ENCODE measurements around the gene GFPT1. TPM values are rescaled to one million over a fixed set of nuclear protein-coding genes. Genes with fewer than 3 reads are reported as not detected.

The GFPT1 gene
- total RNA-seq, 2 donors from 2014 or later: 40.0 to 65.1 TPM

DNA sequence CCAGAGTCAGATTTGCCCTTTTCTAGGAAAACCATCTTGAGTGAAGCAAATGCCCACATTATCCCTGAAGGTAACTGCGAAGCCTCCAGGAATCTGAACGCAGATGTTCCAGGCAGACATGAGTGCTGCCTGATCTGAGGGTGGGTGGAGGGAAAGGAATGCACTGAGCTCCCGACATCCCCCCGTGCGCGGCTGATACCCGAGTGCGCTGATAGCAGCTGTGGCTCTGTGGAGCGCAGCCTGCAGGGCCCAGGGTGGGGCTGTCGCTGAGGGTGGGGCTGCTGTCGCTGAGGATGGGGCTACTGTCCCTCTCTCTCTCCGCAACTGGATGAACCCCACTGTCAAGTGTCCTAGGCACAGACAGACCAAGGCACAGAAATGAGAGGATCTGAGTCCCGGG lies 82.4 kb downstream of the GFPT1 start:
- no peak for ATAC-seq
- intact Hi-C loops (cut with DNase I): loop anchor here (5.0 kb wide), 3 partner anchors 127 to 362 kb away; partner anchors contain the start of gene ANTXR1 (in 1 of the 2)
- no peak for DNase-seq

DNA sequence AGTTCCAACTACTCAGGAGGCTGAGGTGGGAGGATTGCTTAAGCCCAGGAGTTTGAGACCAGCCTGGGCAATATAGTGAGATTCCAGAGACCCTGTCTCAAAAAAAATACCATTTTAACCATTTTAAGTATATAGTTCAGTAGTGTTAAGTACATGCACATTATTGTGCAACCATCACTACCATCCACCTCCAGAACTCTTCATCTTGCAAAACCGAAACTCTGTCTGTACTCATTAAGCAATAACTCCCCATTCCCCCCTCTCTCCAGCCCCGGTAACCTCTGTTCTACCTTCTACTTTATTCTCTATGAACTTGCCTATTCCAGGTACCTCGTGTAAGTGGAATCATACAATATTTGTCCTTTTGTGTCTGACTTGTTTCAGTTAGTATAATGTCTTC lies 86.4 kb downstream of the GFPT1 start:
- ATAC-seq: no peak
- intact Hi-C loops (cut with DNase I): no loop called here
- no peak for DNase-seq

DNA sequence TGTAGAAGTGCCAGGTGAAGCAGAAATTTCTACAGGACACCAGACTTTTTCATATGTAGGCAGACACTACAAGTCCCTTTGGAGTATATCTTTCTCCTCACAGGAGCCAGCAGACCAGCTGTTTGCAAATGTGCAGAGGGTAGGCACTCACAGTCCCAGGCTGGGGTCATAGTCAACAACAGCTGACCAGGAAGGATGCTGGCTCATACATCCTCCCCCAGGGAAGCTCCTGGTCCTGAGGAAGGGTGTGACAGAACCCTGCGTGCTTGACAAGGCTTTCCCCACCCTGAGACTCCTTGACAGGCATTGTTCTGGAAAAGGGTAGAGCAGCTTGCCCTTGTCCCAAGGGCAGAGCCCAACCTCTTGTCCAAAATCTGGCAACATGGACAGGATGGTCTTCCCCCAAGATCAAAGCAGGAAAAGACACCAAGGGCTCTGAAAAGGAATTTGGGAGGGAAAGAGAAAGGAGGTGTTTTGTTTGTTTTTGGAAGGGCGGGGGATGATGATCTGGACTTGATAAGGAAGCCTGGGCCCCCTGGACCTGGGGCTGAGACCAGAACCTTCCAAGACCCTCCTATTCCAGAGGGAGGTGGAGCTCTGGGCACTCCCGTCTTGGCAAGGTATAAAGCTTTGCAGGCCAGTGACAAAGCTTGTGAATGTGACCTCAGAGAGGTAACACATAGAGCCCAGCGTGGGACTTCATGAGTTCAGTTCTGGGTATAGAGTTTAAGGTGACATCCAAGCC lies 87.1 kb downstream of the GFPT1 start:
- DNase-seq: no peak
- peak in 1 of 2 donors; percentile 54 for ATAC-seq
- intact Hi-C loops (cut with DNase I): no loop called here

DNA sequence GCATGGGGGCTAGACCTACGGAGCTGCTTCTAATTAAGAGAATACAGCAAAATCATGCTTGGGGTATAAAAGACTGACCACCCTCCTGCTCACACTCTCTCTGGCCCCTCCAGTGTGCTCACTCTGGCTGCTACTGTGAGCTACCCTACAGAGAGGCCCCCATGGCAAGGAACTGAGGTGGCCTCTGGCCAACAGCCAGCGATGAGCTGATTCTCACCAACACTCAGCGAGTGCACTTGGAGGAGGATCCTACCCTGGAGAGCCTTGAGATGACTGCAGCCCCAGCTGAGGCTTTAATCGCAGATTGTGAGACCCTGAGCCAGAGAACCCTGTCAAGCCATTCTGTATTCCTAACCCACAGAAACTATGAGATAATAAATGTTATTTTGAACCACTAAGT lies 88.2 kb downstream of the GFPT1 start:
- intact Hi-C loops (cut with DNase I): no loop called here
- no peak for DNase-seq
- peak in 1 of 2 donors; percentile 28 for ATAC-seq

DNA sequence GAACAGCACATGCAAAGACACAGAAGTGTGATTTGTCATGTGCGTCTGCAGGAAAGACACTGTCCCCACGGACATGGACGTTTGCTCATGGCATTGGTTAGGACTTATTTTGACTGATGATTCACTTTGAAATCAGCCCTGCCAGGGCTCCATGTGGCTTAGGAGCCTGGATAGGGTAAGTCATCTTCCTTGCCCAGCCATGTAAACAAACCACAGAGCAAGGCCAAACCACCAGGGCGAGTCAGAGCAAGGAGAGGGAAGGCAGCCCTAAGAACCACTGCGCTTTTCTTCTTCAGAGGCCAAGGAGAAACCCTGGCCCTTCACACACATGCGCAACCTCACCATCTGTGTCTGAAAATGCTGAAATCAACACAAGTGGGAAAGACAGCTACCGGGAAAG lies 88.8 kb downstream of the GFPT1 start:
- DNase-seq: no peak
- intact Hi-C loops (cut with DNase I): no loop called here
- peak in 1 of 2 donors; percentile 76 for ATAC-seq

DNA sequence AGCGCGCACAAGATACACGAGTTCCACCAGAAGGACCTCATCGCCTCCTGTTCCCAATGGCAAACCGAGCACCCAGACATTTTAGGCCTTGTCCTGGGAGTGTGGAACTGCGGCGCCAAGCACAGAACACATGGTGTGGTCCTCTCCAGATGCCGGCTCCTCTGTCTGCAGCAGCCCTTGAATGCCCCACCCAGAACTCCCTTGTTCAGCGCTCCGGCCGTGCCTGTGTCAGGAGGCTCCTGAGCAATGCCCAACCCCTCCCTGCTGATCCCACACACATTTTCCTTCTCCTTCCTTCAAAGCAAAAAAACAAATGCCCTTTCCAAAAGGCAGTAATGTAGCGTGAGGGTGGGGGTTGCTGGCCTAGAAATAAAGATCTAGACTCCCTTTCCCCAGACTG lies 89.8 kb downstream of the GFPT1 start:
- no peak for DNase-seq
- peak in 1 of 2 donors; percentile 66 for ATAC-seq
- intact Hi-C loops (cut with DNase I): no loop called here

DNA sequence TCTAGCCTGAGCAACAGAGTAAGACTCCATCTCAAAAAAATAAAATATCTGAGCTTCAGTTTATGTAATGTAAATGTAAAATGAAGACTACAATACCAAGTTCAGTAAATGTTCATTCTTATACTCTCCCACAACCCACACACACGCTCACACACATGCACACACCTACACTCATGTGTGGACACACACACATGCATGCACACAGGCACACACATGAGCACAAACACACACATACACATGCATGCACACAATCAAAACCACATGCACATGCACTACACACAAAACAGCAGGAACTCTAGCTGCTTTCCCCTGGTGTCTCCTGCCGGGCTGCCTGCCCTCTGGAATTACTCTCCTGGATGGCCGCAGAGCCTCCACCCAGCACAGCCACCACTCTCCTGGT lies 90.6 kb downstream of the GFPT1 start:
- no peak for ATAC-seq

DNA sequence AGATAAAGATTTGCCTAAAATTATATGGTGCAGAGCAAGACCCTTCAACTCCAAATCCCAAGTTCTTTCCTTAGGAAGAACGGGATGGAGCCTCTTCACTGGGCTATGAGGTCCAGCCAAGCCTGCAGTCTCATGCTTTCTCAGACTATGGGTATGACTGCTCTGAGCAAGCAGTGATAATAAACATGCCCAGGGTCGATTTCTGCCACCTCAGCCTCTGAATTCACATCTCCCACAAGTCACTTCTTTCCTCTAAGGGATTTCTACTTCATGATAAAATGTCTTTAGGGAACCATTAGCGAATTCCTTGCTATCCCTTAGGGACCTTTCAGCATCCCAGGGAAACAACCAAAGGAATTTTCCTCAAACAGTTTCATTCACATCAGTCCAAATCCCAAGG lies 94.8 kb downstream of the GFPT1 start:
- DNase-seq: no peak
- no peak for ATAC-seq
- intact Hi-C loops (cut with DNase I): no loop called here

More for the DNA sequence above, 90.6 kb downstream of the GFPT1 start:
- DNase-seq: no peak
- intact Hi-C loops (cut with DNase I): no loop called here

DNA sequence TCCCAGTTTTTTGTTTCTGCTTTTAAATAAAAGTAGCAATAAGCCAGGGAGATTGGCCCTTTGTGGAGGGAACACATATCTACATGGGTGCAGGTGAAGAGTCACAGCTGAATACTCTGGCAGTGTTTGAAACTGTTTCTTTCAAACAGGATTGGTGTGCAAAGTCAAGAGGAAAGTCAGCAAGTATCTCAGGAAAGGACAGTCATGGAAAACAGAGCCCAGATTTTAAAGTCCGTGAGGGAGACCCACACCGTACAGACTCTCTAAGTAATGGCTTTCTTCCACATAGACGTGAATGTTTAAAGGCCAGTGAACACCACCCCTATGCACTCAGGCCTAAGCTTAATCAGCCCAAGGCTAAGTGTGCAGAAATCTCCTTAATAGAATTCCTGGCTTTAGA lies 95.3 kb downstream of the GFPT1 start:
- intact Hi-C loops (cut with DNase I): no loop called here
- DNase-seq: no peak
- peak in 1 of 2 donors; percentile 23 for ATAC-seq

DNA sequence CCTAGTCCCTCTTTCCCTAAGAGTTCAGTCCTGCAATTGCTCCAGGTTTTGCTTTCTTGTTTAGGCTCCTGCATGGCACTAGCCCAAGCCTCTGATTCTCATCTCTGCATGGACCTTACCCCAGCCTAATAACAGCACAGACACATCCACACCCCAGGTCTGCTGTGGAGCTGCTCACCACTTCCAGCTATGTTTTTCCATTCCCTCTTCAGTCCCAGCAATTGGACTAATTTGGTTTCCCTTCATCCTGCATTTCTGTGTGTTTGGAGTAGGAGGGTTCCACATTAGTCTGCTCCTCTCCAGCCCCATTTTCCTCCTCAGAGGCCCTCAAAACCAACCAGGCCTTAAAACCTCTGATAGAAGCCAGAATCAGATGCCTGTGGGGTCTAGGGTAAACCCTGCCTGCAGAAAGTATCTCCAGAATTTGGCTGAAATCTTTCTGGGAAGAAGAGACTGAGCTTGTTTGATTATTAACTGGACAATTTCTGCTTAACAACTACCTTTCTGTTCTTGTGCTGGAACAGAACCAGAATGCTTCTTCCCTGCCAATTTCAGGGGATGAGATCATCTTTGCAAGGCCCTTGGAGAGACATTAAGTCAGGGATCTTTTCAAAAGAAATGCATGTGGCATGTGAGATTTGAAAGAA lies 95.9 kb downstream of the GFPT1 start:
- intact Hi-C loops (cut with DNase I): no loop called here
- DNase-seq (no peak), ATAC-seq (peak; percentile 47 to 81)

DNA sequence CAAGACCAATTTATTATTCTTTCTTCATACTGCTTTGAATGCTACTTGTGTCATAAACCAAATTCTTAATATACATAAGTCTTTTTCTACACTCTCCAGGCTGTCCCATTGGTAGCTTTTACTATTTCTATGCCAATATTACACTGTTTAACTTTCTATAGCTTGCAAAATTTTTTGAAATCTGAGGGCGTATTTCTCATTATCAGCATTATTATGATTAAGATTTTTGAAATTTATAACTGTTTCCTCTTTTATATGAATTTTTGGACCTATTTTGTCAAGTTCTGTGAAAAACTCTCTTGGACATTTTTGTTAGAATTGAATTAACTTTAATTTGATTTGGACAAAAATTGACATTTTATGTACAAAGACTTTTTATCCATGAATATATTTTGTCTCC lies 98.6 kb downstream of the GFPT1 start:
- ATAC-seq: no peak
- no peak for DNase-seq
- intact Hi-C loops (cut with DNase I): no loop called here

DNA sequence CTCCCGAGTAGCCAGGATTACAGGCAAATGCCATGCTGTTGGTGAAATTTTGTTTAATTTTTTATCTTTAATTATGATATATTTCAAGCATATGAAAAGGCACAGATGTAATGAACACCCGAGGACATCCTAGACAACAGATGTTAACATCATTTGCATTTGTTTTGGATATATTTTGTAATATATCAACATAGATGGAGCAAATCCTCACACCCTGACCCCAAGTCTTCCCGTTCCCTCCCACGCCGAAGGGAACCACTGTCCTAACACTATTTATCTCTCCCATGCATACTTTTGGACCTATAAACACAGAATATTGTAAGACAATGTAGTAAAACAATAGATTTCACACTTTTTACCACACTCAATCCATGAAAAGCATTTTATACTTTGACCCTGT lies 99.5 kb downstream of the GFPT1 start:
- intact Hi-C loops (cut with DNase I): no loop called here
- ATAC-seq (no peak), DNase-seq (no peak)

DNA sequence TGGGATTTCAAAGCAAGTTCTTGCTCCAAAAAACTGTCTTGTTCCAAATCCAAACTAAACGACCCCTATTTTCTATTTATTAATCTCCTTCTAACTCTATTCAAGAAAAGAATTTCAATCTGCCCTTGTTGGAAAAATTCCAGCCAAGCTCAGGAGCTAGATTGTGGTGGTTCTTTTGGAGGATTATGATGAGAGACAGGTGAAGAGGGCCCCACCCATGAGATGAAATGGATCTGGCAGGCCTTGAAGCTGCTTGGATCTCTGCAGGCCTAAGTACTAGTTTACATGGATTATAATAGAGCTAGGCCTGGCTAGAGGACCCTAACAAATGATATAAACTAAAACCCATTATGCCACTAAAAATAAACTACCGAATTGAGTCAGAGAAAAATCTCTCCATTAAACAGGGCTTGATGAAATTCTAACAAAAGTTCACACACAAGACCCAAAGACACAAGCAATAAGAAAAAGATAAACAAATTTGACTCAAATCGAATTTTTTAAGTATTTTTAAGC lies 101.6 kb downstream of the GFPT1 start:
- DNase-seq (no peak), ATAC-seq (no peak)
- intact Hi-C loops (cut with DNase I): no loop called here

DNA sequence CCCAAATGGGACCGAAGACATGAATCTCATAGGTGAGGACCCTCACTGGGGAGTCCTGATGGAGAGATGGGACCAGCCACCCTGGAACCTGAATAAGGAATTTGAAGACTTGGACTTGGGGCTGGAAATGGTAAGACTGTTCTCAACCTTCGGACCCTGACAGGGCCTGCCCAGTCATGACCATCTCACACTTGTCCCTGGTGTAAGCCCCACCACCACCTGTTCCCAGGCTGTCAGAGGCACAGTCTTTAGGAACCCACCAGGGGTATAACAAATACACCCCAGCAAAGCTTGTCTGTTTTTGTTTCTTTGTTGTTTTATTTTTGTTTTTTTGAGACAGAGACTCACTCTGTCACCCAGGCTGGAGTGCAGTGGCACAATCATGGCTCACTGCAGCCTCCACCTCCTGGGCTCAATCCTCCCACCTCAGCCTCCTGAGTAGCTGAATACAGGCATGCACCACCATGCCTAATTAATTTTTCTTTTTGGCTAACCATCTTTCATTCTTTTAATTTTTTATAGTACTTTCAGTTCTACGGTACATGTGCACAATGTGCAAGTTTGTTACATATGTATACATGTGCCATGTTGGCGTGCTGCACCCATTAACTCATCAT lies 106.1 kb downstream of the GFPT1 start:
- DNase-seq: no peak
- intact Hi-C loops (cut with DNase I): no loop called here
- no peak for ATAC-seq

DNA sequence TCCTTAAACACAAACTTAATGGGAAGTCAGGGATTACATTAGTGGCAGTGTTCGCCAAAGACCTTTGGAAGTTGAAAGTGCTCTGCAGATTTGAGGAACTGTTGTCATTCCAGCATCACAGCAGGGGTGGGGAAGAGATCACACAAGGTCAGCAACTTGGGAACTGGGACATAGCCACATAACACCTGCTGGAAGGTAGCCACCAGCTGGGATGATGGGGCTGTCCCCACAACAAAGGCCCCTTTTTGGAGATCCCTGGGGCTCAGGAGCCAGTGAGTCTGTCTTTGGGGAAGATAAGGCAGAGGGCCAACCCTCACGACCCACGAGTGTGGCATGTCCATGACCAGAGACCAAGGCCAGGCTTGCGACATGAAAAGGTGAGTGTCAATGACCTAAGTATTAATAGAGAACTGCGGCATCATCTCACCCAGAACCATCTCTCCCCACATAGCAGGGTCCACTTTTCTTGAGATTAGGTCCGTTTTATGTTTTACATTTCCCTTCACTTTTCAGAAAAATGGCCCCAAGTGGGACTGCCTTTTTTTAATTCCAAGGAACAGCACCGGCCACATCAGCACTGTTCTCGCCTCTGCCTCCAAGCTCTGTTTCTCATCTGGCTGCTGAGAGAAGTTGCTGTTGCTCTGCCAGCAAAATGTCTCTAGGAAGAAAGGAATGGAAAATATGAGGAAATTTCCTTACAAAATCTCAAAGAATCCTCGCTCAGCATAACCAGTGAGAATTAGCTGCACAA lies 106.9 kb downstream of the GFPT1 start:
- intact Hi-C loops (cut with DNase I): no loop called here
- DNase-seq (no peak), ATAC-seq (no peak)

DNA sequence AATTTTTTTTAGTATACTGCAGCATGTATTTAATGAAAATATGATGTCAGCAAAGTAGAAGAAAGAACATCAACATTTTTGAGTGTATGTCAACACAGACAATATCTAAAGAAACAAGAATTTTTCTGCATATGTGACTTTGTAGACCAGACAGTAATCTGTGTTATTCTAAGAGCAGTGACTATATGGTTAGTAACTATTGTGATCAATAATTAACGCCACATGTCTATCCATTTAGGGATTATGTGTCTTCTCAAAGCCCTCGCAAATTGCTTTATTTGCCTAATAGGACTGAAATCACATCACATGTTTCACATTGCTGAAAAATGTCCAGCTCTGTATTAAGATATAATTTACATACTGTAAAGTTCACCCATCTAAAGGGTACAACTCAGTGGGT lies 107.8 kb downstream of the GFPT1 start:
- ATAC-seq: no peak

DNA sequence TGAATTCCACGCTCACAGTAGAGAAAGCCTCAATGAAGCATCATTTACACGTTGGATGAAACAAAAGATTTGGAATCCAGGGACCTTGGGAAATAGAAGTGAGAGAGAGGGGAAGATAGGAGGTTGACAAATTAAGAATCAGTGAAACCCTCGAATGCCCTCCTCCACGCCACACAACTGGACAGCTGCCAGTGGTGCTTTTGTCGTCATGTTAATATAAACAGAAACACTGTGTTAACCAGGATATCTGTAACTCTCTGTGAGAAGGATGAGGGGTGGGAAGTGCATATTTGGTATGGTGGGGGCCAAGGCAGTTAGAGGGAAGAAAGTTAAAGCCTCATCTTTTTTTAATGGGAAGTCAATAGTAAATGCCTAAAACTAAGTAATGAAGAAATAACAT lies 108.7 kb downstream of the GFPT1 start:
- ATAC-seq: no peak
- DNase-seq: no peak
- intact Hi-C loops (cut with DNase I): no loop called here

More for the DNA sequence above, 107.8 kb downstream of the GFPT1 start:
- intact Hi-C loops (cut with DNase I): no loop called here
- no peak for DNase-seq

DNA sequence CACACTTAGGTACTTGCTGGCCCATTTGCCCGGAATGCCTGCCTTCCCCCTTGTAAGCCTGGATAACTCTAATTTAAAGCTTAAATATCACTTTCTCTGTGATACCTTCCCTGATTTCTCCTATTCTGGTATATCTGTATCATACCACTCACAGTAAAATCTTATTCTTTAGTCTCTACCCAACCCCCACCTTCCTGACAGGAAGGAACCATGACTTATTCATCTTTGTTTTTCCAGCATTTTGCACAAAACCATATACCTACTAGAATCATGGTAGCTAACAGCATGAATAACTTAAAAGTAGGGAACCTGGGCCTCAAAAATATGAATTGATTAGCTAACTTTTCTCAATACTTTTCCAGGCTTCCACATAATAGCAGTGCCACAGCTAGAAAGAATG lies 111.5 kb downstream of the GFPT1 start:
- intact Hi-C loops (cut with DNase I): no loop called here
- no peak for DNase-seq
- no peak for ATAC-seq

DNA sequence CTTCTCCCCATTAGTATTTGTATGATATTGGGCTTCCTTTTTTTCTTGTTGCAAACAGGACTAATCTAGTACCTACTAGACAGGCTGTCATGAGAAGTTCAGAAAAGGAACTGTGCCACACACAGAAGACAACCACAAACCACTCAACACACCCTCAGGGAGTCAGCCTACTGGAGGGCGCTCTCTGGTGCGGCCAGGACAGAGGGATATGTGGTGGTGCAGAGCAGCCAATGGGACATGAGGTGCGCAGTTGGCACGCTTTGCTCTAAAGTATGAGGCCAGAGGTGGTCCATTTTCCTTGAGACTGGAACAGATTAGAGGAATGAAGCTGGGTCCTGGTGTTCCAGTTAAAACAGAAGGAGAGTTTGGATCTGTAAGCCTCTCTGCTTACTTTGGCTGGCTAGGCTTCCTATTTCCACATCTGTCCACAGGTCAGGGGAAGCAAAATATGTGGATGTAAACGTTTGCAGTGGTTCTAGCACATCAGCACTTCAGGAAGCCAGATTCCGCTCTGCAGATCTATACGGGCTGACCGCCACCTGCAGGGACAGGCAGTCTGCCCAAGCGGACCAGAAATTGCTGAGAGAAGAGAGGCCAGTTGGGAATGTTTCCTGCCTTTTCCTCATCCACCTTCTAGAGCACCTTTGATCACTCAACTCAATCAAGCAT lies 114.1 kb downstream of the GFPT1 start:
- intact Hi-C loops (cut with DNase I): no loop called here
- peak; percentile 30 to 73 for ATAC-seq
- DNase-seq: no peak
